Coronary artery (tissue), 2 donors: ENCODE results near the gene PARP16.

Experiments
- DNase-seq: peaks from one replicate; pipeline ENCODE4 v3.0.0-alpha.2; 2017; ENCODE audit warnings: low spot score
- H3K27ac ChIP-seq, 2 donors: fragments of 200-600 bp; sonication (generic); one replicate each; pipeline ENCODE4 v1.5.1; 2016 to 2019
- H3K4me3 ChIP-seq: fragments of 200-600 bp; sonication (generic); 2 replicates; pipeline ENCODE4 v1.5.1; 2016; ENCODE audit warnings: mild to moderate bottlenecking, moderate library complexity
- TF ChIP-seq, protein P1 (sequence below): fragments of 200-600 bp; sonication (generic); IDR thresholded peaks from one replicate; pipeline ENCODE4 v1.5.1; 2019; ENCODE audit warnings: antibody characterized with exemption

PARP16 gene

GRCh38 chr15:65303687-65304380 lies 17.2 kb upstream of the PARP16 start:
- TF ChIP-seq, protein P1, sequence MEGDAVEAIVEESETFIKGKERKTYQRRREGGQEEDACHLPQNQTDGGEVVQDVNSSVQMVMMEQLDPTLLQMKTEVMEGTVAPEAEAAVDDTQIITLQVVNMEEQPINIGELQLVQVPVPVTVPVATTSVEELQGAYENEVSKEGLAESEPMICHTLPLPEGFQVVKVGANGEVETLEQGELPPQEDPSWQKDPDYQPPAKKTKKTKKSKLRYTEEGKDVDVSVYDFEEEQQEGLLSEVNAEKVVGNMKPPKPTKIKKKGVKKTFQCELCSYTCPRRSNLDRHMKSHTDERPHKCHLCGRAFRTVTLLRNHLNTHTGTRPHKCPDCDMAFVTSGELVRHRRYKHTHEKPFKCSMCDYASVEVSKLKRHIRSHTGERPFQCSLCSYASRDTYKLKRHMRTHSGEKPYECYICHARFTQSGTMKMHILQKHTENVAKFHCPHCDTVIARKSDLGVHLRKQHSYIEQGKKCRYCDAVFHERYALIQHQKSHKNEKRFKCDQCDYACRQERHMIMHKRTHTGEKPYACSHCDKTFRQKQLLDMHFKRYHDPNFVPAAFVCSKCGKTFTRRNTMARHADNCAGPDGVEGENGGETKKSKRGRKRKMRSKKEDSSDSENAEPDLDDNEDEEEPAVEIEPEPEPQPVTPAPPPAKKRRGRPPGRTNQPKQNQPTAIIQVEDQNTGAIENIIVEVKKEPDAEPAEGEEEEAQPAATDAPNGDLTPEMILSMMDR = no peak
- peak overlapping the region; percentile 77 for H3K4me3 ChIP-seq
- DNase-seq = peak; percentile 79
- peak overlapping the region; percentile 80 to 94 for H3K27ac ChIP-seq

- no peak for DNase-seq
- no peak overlapping the region for H3K4me3 ChIP-seq
- TF ChIP-seq, protein P1 = no peak
- H3K27ac ChIP-seq = no peak overlapping the region
Observed at GRCh38 chr15:65302061-65302460, 15.4 kb upstream of the PARP16 start.

DNA sequence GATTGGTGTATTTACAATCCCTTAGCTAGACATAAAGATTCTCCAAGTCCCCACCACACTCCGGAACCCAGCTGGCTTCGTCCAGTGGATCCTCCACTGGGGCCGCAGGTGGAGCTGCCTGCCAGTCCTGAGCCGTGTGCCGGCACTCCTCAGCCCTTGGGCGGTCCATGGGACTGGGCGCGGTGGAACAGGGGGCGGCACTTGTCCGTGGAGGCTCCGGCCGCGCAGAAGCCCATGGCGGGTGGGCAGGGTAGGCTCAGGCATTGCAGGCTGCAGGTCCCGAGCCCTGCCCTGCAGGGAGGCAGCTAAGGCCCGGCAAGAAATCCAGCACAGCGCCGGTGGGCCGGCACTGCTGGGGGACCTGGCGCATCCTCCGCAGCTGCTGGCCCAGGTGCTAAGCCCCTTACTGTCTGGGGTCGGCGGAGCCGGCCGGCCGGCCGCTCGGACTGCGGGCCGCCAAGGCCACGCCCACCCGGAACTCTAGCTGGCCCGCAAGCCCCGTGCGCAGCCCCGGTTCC lies 14.3 kb upstream of the PARP16 start:
- TF ChIP-seq, protein P1 = no peak
- no peak for DNase-seq
- H3K27ac ChIP-seq = no peak overlapping the region
- no peak overlapping the region for H3K4me3 ChIP-seq

GRCh38 chr15:65298731-65299130 lies 12.0 kb upstream of the PARP16 start:
- no peak for DNase-seq
- Histone ChIP-seq H3K27ac (no peak overlapping the region), H3K4me3 (no peak overlapping the region)
- TF ChIP-seq, protein P1 = no peak

DNA sequence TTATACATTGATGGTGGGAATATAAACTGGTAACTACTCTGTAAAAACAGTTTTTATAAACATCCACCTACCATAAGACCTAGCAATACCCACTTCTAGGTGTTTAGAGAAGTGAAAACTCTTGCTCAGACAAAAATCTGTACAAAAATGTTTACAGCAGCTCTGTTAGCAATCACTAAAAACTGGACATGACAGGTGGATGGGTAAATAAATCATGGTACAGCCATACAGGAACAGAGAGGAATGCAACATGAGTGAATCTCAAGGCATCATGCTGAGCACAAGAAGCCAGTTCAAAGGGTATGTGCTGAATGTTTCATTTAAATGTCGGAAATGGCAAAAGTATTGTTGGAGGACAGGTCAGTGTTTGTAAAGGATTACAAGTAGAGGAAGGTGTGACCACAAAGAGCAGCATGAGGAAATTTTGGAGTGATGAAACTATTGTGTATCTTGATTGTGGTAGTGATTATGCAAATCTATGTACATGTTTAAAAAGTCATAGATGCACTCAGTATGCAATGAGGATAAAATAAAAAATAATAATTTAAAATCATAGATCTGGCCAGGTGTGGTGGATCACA lies 6.3 kb upstream of the PARP16 start:
- Histone ChIP-seq H3K27ac (no peak overlapping the region), H3K4me3 (no peak overlapping the region)
- TF ChIP-seq, protein P1 = no peak
- no peak for DNase-seq

DNA sequence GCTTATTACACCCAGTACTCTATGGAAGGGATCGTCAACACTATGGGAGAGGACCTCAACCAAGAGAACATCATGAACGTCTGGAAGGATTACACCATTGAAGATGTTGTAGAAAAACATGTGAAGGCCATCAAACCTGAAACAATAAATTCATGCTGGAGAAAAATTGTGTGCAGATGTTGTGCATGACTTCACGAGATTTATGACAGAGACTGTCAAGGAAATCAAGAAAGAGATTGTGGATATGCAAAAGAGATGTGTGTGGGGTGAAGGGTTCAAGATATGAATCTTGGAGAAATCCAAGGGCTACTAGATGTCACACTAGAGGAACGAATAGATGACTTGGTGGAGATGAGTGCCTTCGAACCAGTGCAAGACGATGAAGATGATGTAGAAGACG lies 3.5 kb upstream of the PARP16 start:
- no peak overlapping the region for H3K4me3 ChIP-seq
- DNase-seq = no peak
- TF ChIP-seq, protein P1 = no peak
- H3K27ac ChIP-seq = no peak overlapping the region
